Cardiac muscle cell (in vitro differentiated cells and primary cell): ENCODE results near the gene NAGA. TPM values are rescaled to one million over a fixed set of nuclear protein-coding genes. Genes with fewer than 3 reads are reported as not detected.
"Not testable (repeated sequence)": the region's sequence is repeated elsewhere in the genome, so short reads cannot be mapped to it uniquely, and the experiment has no call there.

Source experiments
- DNase-seq, 2 donors: peaks; one replicate each; pipeline versions ENCODE4 v3.0.0 to v3.0.0-alpha.2; 2010 to 2017; ENCODE audit warnings: low read depth in 1 of 2, low spot score in 1 of 2
- H3K27ac ChIP-seq: fragments of 200-600 bp; sonication (generic); 2 replicates; pipeline ENCODE4 v1.5.1; 2016
- H3K27me3 ChIP-seq: fragments of 200-600 bp; sonication (generic); 2 replicates; pipeline ENCODE4 v1.6.0; 2016; ENCODE audit warnings: control low read depth
- H3K36me3 ChIP-seq: fragments of 200-600 bp; sonication (generic); 2 replicates; pipeline ENCODE4 v1.5.1; 2016; ENCODE audit warnings: control low read depth
- H3K4me1 ChIP-seq: fragments of 200-600 bp; sonication (generic); 2 replicates; pipeline ENCODE4 v1.8.1; 2017; ENCODE audit warnings: low read depth, mild to moderate bottlenecking, mixed run types
- H3K4me3 ChIP-seq: fragments of 200-600 bp; sonication (generic); 2 replicates; pipeline ENCODE4 v1.5.1; 2016; ENCODE audit warnings: mild to moderate bottlenecking
- H3K9me3 ChIP-seq: fragments of 200-600 bp; sonication (generic); 2 replicates; pipeline ENCODE4 v1.5.1; 2017; ENCODE audit warnings: low read depth, mild to moderate bottlenecking, control low read depth
- polyA plus RNA-seq: library from polyadenylated mRNA; unstranded; fragments of >200 nt; fragmentation: Nextera tagmentation; extraction: Ambion mirVana; gene quantifications from 2 replicates; pipeline ENCODE4 v1.2.1, GENCODE V29; 2016
- total RNA-seq: library from RNA; depleted of rRNA; stranded (reverse); fragments of >200 nt; gene quantifications from 2 replicates; pipeline ENCODE4 v1.2.3, GENCODE V29; 2016
- TF ChIP-seq, protein P1 (sequence below): IDR thresholded peaks from 2 replicates; pipeline ENCODE4 v1.5.1; 2012; ENCODE audit warnings: low read depth, mild to moderate bottlenecking, low read length

The NAGA gene
- 31.7 and 34.9 TPM in 2 replicates for total RNA-seq
- 22.8 and 29.7 TPM in 2 replicates for polyA plus RNA-seq

DNA sequence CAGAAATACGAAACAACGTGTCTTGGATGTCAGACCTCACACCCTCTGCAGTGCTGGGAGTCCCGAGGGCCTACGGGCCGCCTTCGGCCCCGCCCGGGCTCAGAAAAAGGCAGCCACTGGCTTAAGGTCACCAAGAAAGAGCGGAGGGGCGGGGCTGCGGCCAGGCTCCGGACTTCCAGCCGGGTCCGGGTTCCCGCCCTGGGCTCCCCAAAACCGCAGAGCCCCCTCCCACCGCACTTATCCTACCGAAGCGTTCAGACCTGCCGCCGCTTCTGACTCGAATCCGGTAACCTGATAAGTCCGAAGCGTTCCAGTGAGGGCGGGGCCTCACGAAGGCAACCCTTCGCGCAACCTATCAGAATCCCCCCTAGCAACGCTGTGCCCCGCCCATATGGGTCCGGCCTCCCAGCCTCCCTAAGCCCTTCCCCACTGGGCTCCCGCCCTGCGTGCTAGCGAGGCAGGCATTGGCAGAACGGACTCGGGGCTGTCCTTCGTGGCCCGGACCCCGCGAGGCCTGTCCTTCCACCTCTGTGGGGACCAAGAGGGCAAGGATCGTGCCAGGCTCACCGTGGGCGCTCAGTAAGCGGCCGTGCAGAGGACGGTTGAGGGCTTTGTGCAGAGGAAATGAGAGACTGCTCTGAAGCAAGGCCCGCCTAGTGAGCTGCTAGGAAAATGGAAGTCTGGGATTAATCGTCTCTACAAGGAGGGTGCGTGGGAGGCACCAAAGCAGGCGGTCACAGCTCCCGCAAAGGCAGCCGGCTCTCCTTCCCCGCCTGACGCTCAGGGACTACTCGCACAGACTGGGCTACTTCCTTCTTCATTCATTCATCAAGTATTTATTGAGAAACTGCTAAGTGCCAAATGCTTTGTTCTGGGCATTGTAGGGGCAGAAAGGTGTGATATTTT, at the start of gene NAGA:
TSS of gene NAGA (minus strand) at position 296 of the 906 bp plus-strand sequence. CDS start 515 bp downstream, outside the sequence.
- H3K9me3 ChIP-seq: no peaks in the 10 kb centered on the region
- peaks cover 22% of the 10 kb centered on the region for H3K4me1 ChIP-seq
- DNase-seq: peak; percentile 97
- peak within 1 kb of the TSS; percentile 66 for H3K27ac ChIP-seq
- no peaks in the 10 kb centered on the region for H3K36me3 ChIP-seq
- H3K4me3 ChIP-seq: peak within 1 kb of the TSS; percentile 43
- TF ChIP-seq, protein P1, sequence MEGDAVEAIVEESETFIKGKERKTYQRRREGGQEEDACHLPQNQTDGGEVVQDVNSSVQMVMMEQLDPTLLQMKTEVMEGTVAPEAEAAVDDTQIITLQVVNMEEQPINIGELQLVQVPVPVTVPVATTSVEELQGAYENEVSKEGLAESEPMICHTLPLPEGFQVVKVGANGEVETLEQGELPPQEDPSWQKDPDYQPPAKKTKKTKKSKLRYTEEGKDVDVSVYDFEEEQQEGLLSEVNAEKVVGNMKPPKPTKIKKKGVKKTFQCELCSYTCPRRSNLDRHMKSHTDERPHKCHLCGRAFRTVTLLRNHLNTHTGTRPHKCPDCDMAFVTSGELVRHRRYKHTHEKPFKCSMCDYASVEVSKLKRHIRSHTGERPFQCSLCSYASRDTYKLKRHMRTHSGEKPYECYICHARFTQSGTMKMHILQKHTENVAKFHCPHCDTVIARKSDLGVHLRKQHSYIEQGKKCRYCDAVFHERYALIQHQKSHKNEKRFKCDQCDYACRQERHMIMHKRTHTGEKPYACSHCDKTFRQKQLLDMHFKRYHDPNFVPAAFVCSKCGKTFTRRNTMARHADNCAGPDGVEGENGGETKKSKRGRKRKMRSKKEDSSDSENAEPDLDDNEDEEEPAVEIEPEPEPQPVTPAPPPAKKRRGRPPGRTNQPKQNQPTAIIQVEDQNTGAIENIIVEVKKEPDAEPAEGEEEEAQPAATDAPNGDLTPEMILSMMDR: no peak
- H3K27me3 ChIP-seq: no peaks in the 10 kb centered on the region

- H3K4me3 ChIP-seq: no peak overlapping the region
- no peaks in the 10 kb centered on the region for H3K36me3 ChIP-seq
- DNase-seq: peak in 1 of 2 donors; percentile 33
- peaks cover 9% of the 10 kb centered on the region for H3K4me1 ChIP-seq
- H3K27me3 ChIP-seq: no peaks in the 10 kb centered on the region
- H3K27ac ChIP-seq: no peak overlapping the region
- no peaks in the 10 kb centered on the region for H3K9me3 ChIP-seq
- TF ChIP-seq, protein P1: no peak
Measured at GRCh38 chr22:42116848-42117424, 46.3 kb upstream of the NAGA start.

GRCh38 chr22:42115420-42115830, 44.8 kb upstream of the NAGA start:
- H3K36me3 ChIP-seq, H3K27me3 ChIP-seq, DNase-seq, H3K4me3 ChIP-seq, H3K9me3 ChIP-seq, H3K27ac ChIP-seq: not testable (repeated sequence)
- H3K4me1 ChIP-seq: peaks cover 10% of the 10 kb centered on the region

DNA sequence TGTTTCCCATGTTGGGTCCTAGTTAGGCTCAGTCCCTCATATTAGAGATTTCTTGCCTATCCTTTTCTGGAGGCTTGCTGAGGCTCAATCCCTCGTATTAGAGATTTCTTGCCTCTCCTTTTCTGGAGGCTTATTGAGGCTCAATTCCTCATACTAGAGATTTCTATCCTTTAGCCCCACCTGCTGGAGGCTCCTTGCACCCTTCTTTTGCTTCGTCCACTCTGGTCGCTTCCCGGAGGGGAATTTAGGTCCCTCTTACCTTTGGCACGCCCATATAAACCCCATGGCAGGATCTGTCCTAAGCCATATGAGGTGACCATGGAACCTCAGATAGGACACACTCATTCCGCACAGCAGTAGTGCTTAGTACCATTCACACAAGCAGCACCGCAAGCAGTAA, 44.1 kb upstream of the NAGA start:
- H3K9me3 ChIP-seq: no peaks in the 10 kb centered on the region
- no peak overlapping the region for H3K4me3 ChIP-seq
- DNase-seq: peak in 1 of 2 donors; percentile 30
- H3K27ac ChIP-seq: no peak overlapping the region
- H3K4me1 ChIP-seq: peaks cover 10% of the 10 kb centered on the region
- no peaks in the 10 kb centered on the region for H3K27me3 ChIP-seq
- TF ChIP-seq, protein P1: peak; percentile 32
- no peaks in the 10 kb centered on the region for H3K36me3 ChIP-seq

DNA sequence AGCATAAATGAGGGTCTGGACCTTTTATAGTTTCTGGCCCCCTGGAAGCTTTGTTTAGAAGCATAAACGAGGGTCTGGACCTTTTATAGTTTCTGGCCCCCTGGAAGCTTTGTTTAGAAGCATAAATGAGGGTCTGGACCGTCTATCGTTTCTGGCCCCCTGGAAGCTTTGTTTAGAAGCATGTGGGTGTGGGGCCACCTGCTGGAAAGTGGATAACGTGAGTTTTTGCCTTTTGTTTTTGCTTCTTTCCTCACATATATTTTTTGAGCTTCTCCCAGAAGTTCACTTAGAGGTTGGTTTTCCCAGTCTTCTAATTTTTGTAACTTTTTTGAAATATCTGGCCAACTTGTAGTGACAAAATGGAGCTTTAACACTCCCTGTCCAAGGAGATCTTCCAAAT, 42.2 kb upstream of the NAGA start:
- DNase-seq: peak; percentile 19 to 59
- H3K27ac ChIP-seq, H3K9me3 ChIP-seq, H3K27me3 ChIP-seq, H3K4me3 ChIP-seq, H3K36me3 ChIP-seq: not testable (repeated sequence)
- peaks cover 10% of the 10 kb centered on the region for H3K4me1 ChIP-seq

DNA sequence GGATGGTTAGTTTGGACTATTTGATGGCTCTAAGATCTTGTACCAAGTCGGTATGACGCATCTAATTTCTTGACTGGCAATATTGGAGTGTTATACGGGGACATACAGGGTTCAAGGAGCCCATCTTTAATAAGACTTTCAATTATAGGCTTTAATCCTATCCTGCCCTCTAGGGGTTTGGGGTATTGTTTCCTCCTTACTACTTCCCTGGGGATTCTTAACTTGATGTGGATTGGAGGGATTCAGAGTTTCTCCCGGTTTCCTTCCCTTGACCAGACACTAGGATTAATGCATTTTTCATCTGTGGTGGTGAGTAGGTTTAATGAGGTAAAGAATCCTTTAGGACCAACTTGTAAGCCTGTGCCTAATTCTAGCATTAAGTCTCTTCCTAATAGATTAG, 41.2 kb upstream of the NAGA start:
- TF ChIP-seq, protein P1: no peak
- H3K9me3 ChIP-seq: no peaks in the 10 kb centered on the region
- H3K36me3 ChIP-seq: no peaks in the 10 kb centered on the region
- H3K27ac ChIP-seq: peak overlapping the region; percentile 11
- H3K27me3 ChIP-seq: no peaks in the 10 kb centered on the region
- H3K4me3 ChIP-seq: no peak overlapping the region
- peaks cover 10% of the 10 kb centered on the region for H3K4me1 ChIP-seq
- no peak for DNase-seq
